Measurements from ENCODE around the gene IVD.

Gene IVD

GRCh38 chr15:40405501-40406381, at the start of gene IVD:
Gene IVD (plus strand): TSS chr15:40405795. CDS start chr15:40405828, 33 bp downstream.
- no peaks in the 10 kb centered on the region for H3K9me3 Mint-ChIP-seq
- peaks cover 55% of the 10 kb centered on the region for H3K4me1 Mint-ChIP-seq
- H3K27me3 Mint-ChIP-seq, result no peaks in the 10 kb centered on the region
- DNase-seq (peak; percentile 93), ATAC-seq (peak; percentile 99)
- peak within 1 kb of the TSS; percentile 88 for H3K27ac Mint-ChIP-seq
- H3K4me3 Mint-ChIP-seq, result peak within 1 kb of the TSS; percentile 89
- H3K36me3 Mint-ChIP-seq (ENCODE audit: low read depth), result peaks cover 18% of the 10 kb centered on the region

DNA sequence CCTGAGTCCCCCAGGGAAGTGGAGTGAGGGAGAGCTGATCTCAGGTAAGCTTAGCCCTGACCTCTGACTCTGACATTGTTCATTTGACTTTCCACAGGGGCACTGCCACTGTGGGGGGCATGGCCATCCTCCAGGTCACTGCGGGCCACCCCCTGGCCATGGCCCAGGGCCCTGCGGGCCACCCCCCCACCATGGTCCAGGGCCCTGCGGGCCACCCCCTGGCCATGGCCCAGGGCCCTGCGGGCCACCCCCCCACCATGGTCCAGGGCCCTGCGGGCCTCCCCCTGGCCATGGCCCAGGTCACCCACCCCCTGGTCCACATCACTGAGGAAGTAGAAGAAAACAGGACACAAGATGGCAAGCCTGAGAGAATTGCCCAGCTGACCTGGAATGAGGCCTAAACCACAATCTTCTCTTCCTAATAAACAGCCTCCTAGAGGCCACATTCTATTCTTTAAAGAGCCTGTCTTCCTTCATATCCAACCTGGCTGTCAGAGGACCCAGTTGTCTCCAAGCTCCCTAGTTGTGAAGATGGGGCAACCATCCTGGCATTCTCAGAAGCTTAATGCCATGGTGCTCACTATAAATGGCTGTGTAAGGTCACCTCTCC, 49.5 kb upstream of the IVD start:
- ATAC-seq (no peak), DNase-seq (no peak)
- H3K4me3 Mint-ChIP-seq, result no peak overlapping the region
- H3K27ac Mint-ChIP-seq, result no peak overlapping the region
- no peaks in the 10 kb centered on the region for H3K9me3 Mint-ChIP-seq
- no peaks in the 10 kb centered on the region for H3K36me3 Mint-ChIP-seq (ENCODE audit: low read depth)
- peaks cover 7% of the 10 kb centered on the region for H3K4me1 Mint-ChIP-seq
- no peaks in the 10 kb centered on the region for H3K27me3 Mint-ChIP-seq

- DNase-seq (no peak), ATAC-seq (no peak)
- Mint-ChIP-seq H3K4me3 (no peak overlapping the region), H3K27me3 (no peaks in the 10 kb centered on the region), H3K36me3 (ENCODE audit: low read depth) (no peaks in the 10 kb centered on the region), H3K4me1 (peaks cover 7% of the 10 kb centered on the region), H3K9me3 (no peaks in the 10 kb centered on the region), H3K27ac (no peak overlapping the region)
Observed at GRCh38 chr15:40357246-40357645, 48.3 kb upstream of the IVD start.

GRCh38 chr15:40357723-40358470, 47.7 kb upstream of the IVD start, which contains the start of gene DISP2:
Gene DISP2 (plus strand): TSS chr15:40358219. CDS start chr15:40358322, 103 bp downstream.
- Mint-ChIP-seq H3K4me1 (peaks cover 7% of the 10 kb centered on the region), H3K4me3 (peak within 1 kb of the TSS; percentile 72), H3K36me3 (ENCODE audit: low read depth) (no peaks in the 10 kb centered on the region), H3K27me3 (no peaks in the 10 kb centered on the region), H3K27ac (no peak within 1 kb of the TSS), H3K9me3 (no peaks in the 10 kb centered on the region)
- DNase-seq (peak; percentile 95), ATAC-seq (peak; percentile 90)

DNA sequence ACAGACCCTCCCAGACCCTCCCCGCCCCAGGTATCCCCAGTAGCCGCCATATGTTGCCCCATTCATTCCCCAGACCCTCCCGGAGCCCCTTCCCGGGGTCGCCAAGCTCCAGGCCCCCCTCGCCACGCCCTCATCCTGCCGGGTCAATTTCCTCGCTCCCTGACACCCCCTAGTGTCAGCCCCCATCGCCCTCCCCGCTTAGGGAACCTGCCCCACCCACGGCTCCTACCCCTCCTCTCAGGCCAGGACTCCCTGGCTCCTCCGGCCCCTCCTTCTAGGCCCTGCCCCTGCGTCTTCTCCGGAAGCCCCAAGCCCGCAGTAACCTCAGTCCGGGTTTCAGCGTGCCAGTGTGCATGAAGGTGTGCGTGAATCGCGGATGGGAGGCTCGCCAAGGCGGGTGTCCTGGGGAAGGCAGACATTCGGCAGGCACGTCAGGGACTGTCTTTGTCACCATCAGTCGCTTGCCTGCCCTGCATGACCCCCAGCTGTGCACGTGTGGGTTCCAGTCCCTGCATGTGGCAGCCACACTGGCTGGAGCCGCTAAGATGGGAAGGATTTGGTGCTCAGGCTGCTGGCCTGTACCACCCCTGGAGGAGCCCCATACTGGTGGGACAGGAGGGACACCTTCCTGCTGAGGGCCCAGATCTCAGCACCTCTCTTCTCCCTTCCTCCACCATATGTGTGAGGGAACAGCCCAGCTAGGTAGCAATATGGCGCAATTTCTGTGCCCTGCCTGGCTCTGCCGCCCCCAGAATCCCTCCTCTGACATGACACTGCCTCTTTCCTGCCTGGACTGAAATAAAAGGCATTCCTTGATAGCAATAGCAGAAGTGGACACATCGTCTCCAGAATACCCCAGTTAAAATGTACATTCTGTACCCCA, 46.9 kb upstream of the IVD start:
- H3K9me3 Mint-ChIP-seq, result no peaks in the 10 kb centered on the region
- no peaks in the 10 kb centered on the region for H3K36me3 Mint-ChIP-seq (ENCODE audit: low read depth)
- H3K4me1 Mint-ChIP-seq, result peaks cover 7% of the 10 kb centered on the region
- no peak overlapping the region for H3K27ac Mint-ChIP-seq
- ATAC-seq (peak; percentile 14), DNase-seq (peak; percentile 23)
- H3K4me3 Mint-ChIP-seq, result peak overlapping the region; percentile 72
- H3K27me3 Mint-ChIP-seq, result no peaks in the 10 kb centered on the region

GRCh38 chr15:40360015-40360414, 45.6 kb upstream of the IVD start:
- no peaks in the 10 kb centered on the region for H3K27me3 Mint-ChIP-seq
- no peak for ATAC-seq
- peaks cover 7% of the 10 kb centered on the region for H3K4me1 Mint-ChIP-seq
- H3K9me3 Mint-ChIP-seq, result no peaks in the 10 kb centered on the region
- H3K27ac Mint-ChIP-seq, result no peak overlapping the region
- no peak overlapping the region for H3K4me3 Mint-ChIP-seq
- DNase-seq, result no peak
- H3K36me3 Mint-ChIP-seq (ENCODE audit: low read depth), result no peaks in the 10 kb centered on the region

DNA sequence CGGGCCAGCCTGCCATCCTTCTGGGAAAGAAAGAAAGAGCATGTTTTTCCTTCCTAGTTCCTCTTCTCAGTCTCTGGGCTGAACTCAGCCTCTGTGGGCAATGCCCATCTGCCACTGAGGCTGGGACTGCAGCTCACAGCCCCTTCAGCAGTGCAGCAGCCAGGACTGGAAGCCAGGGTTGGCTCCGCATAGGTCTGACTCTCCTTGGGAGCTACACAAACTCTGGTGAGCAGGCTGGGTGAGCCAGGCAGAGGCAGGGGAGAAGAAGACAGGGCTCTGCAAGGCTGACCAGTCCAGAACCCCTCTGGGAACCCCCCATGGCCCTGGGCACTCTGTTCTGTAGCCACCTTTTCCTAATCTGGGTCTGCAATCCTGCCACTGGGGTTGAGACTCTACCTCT, 44.0 kb upstream of the IVD start:
- H3K4me1 Mint-ChIP-seq, result peaks cover 18% of the 10 kb centered on the region
- no peaks in the 10 kb centered on the region for H3K36me3 Mint-ChIP-seq (ENCODE audit: low read depth)
- H3K9me3 Mint-ChIP-seq, result no peaks in the 10 kb centered on the region
- ATAC-seq (no peak), DNase-seq (no peak)
- H3K27ac Mint-ChIP-seq, result no peak overlapping the region
- H3K4me3 Mint-ChIP-seq, result no peak overlapping the region
- no peaks in the 10 kb centered on the region for H3K27me3 Mint-ChIP-seq

DNA sequence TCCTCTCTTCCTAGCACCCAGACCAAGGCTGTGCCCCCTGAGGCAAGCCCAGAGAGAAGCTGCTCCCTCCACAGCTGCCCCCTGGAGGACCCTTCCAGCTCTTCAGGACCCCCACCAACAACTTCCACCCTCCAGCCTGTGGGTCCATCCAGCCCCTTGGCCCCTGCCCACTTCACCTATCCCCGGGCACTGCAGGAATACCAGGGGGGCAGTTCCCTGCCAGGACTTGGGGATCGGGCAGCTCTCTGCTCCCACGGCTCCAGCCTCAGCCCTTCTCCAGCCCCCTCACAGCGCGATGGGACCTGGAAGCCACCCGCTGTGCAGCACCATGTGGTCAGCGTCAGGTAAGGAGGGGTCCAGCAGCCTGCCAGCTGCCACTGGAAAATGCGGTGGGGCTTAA, 42.0 kb upstream of the IVD start:
- Mint-ChIP-seq H3K27me3 (no peaks in the 10 kb centered on the region), H3K4me3 (no peak overlapping the region), H3K4me1 (peaks cover 29% of the 10 kb centered on the region), H3K9me3 (no peaks in the 10 kb centered on the region), H3K36me3 (ENCODE audit: low read depth) (no peaks in the 10 kb centered on the region), H3K27ac (no peak overlapping the region)
- DNase-seq (no peak), ATAC-seq (no peak)

GRCh38 chr15:40364251-40364650, 41.3 kb upstream of the IVD start:
- H3K4me1 Mint-ChIP-seq, result peaks cover 23% of the 10 kb centered on the region
- no peak overlapping the region for H3K27ac Mint-ChIP-seq
- H3K27me3 Mint-ChIP-seq, result no peaks in the 10 kb centered on the region
- H3K9me3 Mint-ChIP-seq, result no peaks in the 10 kb centered on the region
- ATAC-seq (no peak), DNase-seq (no peak)
- H3K4me3 Mint-ChIP-seq, result no peak overlapping the region
- no peaks in the 10 kb centered on the region for H3K36me3 Mint-ChIP-seq (ENCODE audit: low read depth)

DNA sequence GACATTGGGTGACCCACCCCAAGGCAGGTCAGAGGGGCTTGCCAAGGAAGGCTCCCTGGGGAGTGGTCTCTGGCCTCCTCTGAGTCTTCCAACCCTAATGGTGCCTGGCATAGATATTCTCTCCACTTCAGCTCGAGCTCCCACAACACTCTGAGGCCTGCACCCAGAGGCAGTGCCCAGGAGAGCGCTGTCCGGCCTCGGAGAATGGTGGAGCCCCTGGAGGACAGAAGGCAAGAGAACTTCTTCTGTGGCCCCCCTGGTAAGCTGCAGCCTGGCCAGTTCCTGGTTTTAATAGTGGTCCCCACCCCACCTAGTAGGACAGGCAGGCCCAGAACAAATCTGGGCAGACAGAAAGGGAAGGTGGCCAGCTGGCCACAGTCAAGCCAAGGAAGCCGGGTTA, 40.6 kb upstream of the IVD start:
- Mint-ChIP-seq H3K27ac (no peak overlapping the region), H3K36me3 (ENCODE audit: low read depth) (no peaks in the 10 kb centered on the region), H3K4me3 (no peak overlapping the region), H3K27me3 (no peaks in the 10 kb centered on the region), H3K9me3 (no peaks in the 10 kb centered on the region), H3K4me1 (peaks cover 23% of the 10 kb centered on the region)
- DNase-seq (no peak), ATAC-seq (no peak)

GRCh38 chr15:40365624-40366456, 39.8 kb upstream of the IVD start:
- H3K27ac Mint-ChIP-seq, result no peak overlapping the region
- no peaks in the 10 kb centered on the region for H3K9me3 Mint-ChIP-seq
- peaks cover 23% of the 10 kb centered on the region for H3K4me1 Mint-ChIP-seq
- no peaks in the 10 kb centered on the region for H3K36me3 Mint-ChIP-seq (ENCODE audit: low read depth)
- H3K27me3 Mint-ChIP-seq, result no peaks in the 10 kb centered on the region
- no peak overlapping the region for H3K4me3 Mint-ChIP-seq
- DNase-seq, result no peak
- ATAC-seq, result no peak

DNA sequence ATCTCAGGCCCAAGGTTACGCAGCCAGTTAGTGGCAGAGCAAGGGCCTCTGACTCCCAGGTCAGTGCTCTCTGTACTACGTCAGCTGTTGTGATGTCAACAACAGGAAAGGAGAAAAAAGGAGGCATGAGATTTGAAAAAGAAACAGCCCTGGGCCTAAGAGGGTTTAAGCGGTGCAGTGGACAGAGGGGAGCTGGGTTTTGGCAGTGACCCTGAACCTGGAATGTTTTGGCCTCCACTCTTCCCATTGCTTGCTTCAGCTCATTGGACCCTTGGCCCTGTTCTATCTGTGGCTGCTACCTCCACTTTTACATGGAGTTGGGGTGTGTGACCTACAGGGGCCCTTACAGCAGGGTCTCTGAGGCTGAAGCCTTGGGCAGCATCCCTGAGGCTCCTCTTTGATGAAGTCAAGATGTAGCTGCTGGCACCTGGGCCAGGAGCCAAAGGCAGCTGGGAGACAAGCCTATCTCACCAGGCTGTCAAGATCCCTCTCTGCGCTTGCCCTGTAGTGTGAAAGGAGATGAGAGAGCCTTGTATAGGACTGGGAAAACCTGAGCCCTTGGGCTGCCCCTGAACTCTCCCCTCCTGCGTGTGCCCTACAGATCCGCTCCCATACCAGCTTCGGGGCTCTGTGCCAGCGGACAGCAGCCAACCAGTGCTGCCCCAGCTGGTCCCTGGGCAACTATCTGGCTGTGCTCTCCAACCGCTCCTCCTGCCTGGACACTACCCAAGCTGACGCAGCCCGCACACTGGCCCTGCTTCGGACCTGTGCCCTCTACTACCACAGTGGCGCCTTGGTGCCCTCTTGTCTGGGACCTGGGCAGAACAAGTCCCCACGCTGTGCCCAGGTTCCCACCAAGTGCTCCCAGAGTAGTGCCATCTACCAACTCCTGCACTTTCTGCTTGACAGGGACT, 38.9 kb upstream of the IVD start:
- peak overlapping the region; percentile 81 for H3K4me3 Mint-ChIP-seq
- DNase-seq (no peak), ATAC-seq (no peak)
- H3K36me3 Mint-ChIP-seq (ENCODE audit: low read depth), result no peaks in the 10 kb centered on the region
- no peaks in the 10 kb centered on the region for H3K27me3 Mint-ChIP-seq
- no peaks in the 10 kb centered on the region for H3K9me3 Mint-ChIP-seq
- H3K27ac Mint-ChIP-seq, result no peak overlapping the region
- peaks cover 23% of the 10 kb centered on the region for H3K4me1 Mint-ChIP-seq

DNA sequence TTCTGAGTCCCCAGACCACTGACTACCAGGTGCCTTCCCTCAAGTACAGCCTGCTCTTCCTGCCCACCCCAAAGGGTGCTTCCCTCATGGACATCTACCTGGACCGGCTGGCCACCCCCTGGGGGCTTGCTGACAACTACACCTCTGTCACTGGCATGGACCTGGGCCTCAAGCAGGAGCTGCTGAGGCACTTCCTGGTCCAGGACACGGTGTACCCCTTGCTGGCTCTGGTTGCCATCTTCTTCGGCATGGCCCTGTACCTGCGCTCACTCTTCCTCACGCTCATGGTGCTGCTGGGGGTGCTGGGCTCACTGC, 38.3 kb upstream of the IVD start:
- DNase-seq, result no peak
- ATAC-seq, result no peak
- Mint-ChIP-seq H3K27ac (peak overlapping the region; percentile 70), H3K36me3 (ENCODE audit: low read depth) (no peaks in the 10 kb centered on the region), H3K4me3 (peak overlapping the region; percentile 81), H3K4me1 (peaks cover 23% of the 10 kb centered on the region), H3K27me3 (no peaks in the 10 kb centered on the region), H3K9me3 (no peaks in the 10 kb centered on the region)
